GM19023 (cell line): ENCODE data around the gene OVCH1.
A peak's percentile ranks its signal among the peaks of the same experiment; 100 is the strongest.
"Not testable (repeated sequence)": the region's sequence is repeated elsewhere in the genome, so short reads cannot be mapped to it uniquely, and the experiment has no call there.

Experiments used
- ATAC-seq: cut with Tn5 transposase; IDR thresholded peaks from one replicate; pipeline ENCODE4 v1.9.1; 2021; ENCODE audit warnings: mild to moderate bottlenecking, moderate library complexity; ENCODE audit not compliant: unreplicated experiment

The OVCH1 gene

DNA sequence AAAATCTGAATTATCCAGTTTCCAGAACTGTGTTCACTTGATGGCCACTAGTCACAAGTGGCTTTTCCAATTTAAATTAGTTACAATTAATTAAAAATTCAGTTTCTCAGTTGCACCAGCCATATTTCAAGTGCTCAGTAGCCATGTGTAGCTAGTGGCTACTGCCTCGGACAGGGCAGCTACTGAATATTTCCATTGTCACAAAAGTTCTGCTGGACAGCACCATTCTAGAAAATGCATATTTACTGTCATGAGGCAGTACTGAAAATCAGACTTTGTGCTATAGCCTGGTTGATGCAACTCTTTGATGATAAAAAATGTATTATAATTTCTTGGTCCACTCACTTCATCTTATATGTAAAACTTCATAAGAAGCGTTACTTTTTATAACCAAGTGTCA is 11.5 kb upstream of the OVCH1 start:
- no peak for ATAC-seq

- ATAC-seq, result no peak
These were observed 7.6 kb upstream of the OVCH1 start for GRCh38 chr12:29505122-29505521.

DNA sequence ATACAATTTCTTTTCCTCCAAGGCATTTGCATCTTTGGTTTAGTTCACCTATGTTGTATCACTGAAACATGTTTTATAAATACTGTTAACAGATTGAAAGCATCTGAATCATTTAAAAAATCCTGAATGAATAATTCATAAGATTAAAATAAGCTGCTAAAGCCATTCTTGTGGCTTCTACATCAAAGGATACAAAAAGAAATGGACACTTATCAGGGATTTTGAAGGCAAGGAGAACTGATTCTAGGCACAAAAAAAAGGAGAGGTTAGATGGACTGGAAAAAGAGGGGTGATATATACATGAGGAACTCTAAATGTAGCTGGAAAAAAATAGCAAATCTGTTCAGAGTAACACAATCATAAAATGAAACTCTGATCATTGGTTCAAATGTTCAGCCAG is 5.8 kb upstream of the OVCH1 start:
- no peak for ATAC-seq

DNA sequence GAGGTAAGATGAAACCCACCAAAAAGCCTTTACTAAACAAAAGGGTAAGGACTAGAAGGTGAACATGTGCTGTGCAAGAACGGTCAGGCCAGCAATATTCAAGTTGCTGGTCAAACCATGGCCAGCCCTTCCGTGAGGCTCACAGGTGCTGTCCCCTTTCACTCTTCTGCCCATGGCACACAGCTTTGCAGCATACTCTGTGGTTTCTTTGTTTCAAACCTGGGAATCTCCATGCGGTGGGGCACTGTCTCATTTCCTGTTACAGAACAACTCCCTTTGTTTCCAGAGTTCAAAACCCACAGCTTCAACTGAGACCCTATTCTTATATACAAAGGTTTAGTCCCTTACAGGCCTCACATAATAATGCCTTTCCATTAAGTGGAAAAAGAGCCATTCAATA is 1.7 kb upstream of the OVCH1 start:
- no peak for ATAC-seq

DNA sequence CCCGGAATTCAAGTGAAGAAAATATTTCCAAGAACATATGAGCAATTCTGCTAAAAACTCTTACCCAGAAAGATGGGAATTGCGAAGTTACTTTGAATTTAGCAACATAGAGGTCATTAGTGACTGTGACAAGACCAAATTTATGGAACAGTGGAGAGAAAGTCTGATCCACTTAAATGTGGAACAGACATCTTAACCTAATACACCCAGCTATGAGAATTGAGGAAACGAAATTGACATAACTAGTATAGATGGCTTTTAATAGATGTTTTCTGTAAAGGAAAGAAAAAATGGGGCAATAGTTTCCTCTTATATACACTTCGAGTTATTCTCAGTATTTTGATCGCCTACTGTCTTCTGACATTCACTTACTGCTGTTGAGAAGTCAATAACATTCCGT is 4.6 kb downstream of the OVCH1 start:
- no peak for ATAC-seq

GRCh38 chr12:29486972-29487371 is 10.5 kb downstream of the OVCH1 start:
- no peak for ATAC-seq

GRCh38 chr12:29463198-29463597 is 34.3 kb downstream of the OVCH1 start:
- no peak for ATAC-seq

- no peak for ATAC-seq
These were observed 37.4 kb downstream of the OVCH1 start for GRCh38 chr12:29460082-29460481.

GRCh38 chr12:29455087-29455486 is 42.4 kb downstream of the OVCH1 start:
- no peak for ATAC-seq

DNA sequence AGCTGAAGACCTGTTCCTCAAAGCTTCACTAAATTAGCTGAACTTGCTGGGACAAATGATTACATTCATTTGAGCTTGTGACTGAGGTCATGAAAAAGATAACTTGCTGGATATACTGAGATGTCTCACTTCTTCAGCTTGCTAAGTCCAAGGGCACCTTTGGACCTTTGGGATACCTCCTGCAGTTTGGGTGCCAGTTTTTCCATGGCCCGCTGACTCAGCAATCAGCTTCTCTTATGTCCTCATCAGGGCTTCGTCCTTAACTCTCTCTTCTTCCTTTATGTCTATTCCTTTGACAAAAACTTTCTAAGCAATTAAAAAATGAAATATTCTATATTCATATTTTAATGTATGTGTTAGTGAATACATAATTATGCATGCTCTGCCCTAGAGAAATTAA is 45.6 kb downstream of the OVCH1 start:
- ATAC-seq, result no peak

GRCh38 chr12:29448157-29448556 is 49.3 kb downstream of the OVCH1 start:
- ATAC-seq, result no peak

- ATAC-seq, result no peak
These were observed 50.1 kb downstream of the OVCH1 start for GRCh38 chr12:29447285-29447975.

DNA sequence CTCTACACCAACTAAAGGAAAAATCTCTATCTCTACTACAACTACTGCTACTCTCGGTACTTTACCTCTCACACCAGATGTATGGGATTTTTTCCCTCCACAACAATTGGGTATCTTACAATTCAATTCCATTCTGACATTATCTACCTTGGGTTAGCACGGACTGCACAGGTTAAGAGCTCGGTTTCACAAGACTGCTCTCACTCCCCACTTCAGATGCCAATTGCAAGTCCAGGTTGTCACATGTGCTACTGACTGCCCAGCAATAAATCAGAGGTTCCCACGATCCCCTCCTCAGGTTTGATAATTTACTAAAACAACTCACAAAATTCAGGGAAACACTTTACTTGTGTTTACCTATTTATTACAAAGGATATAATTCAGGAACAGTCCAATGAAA is 58.0 kb downstream of the OVCH1 start:
- no peak for ATAC-seq

DNA sequence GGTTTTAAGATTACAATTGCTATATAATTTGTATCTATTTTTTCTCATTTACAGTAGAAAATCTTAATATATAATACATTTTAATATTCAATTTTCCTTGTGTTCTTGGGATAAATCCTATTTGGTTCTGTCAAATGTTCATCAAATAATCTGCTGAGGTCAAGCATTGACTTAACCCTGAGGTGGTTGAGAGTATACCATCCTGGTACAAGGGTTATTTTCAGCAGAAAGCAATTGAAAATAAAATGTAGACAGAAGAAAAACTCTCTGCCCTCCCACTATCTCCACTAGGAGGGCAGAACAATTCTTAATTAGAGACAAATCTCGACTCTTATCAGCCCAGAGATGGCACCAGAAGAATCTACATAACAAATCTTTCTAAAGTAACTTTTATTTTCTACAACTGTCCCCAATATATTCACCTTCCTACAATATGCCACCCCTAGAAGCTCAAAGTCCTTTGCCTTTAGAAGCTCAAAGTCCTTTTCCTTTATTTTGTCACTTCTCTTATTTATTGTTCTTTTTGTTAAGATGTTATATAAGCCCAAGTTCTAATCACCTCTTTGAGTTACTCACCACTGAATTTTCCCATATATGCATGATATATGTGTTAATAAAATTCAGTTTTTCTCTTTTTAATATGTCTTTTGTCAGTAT is 58.6 kb downstream of the OVCH1 start:
- no peak for ATAC-seq

GRCh38 chr12:29437575-29437974 is 59.9 kb downstream of the OVCH1 start:
- no peak for ATAC-seq

DNA sequence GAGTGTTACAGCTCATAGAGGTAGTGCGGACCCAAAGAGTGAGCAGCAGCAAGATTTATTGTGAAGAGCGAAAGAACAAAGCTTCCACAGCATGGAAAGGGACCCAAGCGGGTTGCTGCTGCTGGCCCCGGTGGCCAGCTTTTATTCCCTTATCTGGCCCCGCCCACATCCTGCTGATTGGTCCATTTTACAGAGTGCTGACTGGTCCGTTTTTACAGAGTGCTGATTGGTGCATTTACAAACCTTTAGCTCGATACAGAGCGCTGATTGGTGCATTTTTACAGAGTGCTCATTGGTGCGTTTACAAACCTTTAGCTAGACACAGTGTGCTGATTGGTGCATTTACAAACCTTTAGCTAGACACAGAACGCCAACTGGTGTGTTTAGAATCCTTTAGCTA is 60.7 kb downstream of the OVCH1 start:
- ATAC-seq, result not testable (repeated sequence)

GRCh38 chr12:29431513-29431912 is 66.0 kb downstream of the OVCH1 start:
- no peak for ATAC-seq

GRCh38 chr12:29430716-29431044 is 66.8 kb downstream of the OVCH1 start:
- ATAC-seq, result no peak

- no peak for ATAC-seq
These were observed 67.3 kb downstream of the OVCH1 start for GRCh38 chr12:29429999-29430715.

GRCh38 chr12:29428633-29429032 is 68.9 kb downstream of the OVCH1 start:
- ATAC-seq, result no peak

DNA sequence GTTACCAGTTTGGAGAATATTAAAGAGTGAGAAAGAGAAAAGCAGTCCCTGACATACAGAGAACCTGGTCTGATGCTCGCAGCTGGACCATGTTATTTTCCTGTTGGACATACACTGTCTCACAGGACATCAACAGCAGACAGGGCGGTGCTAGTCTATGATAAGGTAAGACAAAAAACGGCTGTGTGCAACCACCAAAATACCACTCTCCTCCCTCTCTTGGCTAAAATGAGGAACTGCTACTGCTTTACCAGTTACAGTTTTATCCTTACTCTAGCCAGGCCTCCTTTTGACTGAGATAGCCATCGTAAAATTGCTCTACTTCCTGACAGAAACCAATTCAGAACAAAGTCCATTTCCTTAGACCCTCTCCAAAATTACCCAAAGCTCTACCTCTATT is 69.5 kb downstream of the OVCH1 start:
- peak; percentile 98 for ATAC-seq

DNA sequence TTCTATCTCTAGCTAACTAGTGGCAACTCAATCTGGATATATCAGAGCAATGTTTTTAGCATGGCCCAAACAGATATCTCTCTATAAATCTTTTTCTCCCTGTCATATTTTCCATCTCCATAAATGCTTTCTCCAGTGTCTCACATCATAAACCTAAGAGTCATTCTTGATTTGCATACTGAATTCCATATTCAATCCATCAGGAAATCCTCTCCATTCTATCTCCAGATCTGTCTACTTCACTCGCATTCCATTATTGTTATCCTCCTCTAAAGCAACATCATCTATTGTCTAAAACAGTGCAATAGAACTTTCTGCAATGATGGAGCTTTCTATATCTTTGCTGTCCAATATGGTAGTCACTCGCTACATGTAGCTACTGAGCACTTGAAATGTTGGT is 71.0 kb downstream of the OVCH1 start:
- ATAC-seq, result no peak
